Inflammatory macrophage treated with lipopolysaccharide for 1 hour (primary cell): ENCODE measurements around the gene TOM1L1.
"Not testable (repeated sequence)": the region's sequence is repeated elsewhere in the genome, so short reads cannot be mapped to it uniquely, and the experiment has no call there.

Experiments used
- DNase-seq, 2 donors: peaks; one replicate each; pipeline ENCODE4 v3.0.0-alpha.2; 2020 to 2022

The TOM1L1 gene, protein sequence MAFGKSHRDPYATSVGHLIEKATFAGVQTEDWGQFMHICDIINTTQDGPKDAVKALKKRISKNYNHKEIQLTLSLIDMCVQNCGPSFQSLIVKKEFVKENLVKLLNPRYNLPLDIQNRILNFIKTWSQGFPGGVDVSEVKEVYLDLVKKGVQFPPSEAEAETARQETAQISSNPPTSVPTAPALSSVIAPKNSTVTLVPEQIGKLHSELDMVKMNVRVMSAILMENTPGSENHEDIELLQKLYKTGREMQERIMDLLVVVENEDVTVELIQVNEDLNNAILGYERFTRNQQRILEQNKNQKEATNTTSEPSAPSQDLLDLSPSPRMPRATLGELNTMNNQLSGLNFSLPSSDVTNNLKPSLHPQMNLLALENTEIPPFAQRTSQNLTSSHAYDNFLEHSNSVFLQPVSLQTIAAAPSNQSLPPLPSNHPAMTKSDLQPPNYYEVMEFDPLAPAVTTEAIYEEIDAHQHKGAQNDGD

DNA sequence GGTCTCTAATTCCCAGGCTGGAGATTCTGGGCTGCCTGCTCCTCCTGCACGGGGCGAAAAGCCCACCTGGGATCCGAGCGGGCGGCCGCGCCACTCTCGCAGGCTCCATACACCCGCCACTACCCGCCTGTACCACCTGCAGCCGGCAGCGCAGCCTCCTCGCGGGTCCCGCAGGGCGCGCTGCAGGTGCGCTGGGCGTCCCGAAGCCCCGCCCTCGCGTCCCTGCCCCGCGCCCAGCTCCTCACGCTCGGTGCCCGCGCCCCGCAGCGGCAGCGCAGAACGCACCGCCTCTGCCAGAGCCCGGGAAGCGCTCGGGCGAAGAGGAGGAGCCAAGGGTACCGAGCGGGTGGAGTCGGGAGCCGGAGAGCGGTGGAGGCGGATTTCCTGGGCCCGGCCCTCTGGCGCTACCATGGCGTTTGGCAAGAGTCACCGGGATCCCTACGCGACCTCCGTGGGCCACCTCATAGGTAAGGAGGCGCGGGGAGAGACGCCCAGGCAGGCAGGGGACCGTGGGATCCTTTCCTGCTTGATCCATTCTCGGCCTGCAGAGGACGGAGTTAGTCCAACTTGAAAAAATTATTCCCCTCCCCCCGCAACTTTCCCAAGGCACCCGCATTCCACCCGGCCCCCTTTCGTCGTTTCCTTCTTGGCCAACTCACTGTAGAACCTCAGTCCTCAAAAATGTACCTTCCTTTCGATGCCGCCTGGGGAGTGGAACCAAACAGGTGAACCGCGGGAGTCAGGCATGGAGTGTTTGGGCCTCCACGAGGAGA is at the start of gene TOM1L1:
TSS of gene TOM1L1 (plus strand) at position 396 of the 773 bp plus-strand sequence. CDS start at position 410, 14 bp downstream.
- peak; percentile 6 to 15 for DNase-seq

DNA sequence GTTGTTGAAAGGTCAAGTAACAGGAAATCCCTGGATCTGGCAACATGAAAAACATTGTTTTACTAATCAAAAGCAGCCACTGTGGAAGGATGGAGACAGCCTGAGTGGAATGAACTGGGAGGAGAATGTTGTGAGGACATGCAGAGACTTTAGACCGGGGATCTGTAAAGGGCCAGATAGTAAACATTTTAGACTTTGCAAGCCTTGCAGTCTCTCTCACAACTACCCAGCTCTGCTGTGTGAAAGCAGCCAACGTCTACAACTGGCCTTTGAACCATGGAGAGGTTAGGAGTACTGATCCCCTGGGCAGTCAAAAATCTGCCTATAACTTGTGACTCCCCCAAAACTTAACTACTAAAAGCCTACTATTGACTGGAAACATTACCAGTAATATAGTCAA is 41.5 kb upstream of the TOM1L1 start:
- no peak for DNase-seq

DNA sequence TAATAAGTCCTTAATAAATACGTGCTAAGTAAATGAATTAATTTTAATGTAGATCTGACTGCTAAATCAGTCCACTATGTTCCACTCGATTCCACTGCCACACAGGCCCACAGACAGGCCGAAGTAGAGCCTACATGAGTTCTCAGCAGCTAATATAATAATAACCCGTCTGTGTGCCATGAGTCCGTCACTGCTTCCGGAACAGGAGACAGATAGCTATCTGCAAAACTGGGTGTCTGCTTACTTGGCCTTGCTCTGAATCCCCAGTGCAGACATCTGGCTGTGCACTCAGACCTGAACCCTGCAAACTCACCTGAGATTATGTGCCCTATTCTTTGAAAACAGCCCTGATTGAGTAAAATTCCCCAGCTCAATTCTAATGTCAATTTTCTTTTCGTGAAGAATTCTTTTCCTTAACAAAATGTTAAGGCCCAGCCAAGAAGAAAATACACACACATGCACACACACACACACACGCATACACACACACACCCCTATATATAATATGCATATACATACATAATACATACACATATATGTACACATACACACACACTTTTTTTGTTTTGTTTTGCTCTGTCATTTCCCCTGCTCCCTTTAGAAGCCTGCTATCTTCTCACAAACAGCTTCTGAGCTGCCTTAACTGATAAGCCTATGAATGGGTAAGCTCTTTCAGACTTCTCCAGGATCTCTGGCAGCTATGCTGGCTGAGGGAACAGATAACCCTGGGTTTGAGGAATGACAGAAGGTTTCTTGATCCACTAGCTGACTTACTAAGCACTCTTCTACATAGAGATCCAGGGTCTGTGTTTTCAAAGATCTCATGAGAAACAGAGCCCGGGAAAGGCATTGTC is 39.8 kb upstream of the TOM1L1 start:
- no peak for DNase-seq

DNA sequence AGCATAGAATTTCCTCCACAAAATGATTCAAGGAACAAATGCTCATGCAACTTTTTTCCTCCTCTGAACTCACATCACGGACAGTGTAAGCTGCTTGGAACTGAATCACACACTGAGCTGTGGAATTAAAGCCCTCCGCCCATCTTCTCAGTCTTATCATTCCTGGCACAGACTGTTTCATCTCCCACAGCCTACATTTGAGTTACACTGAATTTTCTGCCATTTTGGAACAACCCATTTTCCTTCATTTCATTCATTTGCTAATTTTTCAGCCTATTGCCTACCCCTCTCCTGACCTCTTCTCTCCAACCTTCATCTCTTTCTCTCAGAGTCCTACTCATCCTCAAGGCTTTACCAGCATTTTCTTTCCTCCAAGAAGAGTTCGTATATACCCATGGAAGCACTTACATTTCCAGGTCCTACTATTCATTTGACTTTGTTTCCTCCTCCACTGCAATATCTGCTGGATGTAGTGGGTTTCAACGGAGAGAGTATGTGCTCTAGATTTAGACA is 39.1 kb upstream of the TOM1L1 start:
- DNase-seq, result no peak

DNA sequence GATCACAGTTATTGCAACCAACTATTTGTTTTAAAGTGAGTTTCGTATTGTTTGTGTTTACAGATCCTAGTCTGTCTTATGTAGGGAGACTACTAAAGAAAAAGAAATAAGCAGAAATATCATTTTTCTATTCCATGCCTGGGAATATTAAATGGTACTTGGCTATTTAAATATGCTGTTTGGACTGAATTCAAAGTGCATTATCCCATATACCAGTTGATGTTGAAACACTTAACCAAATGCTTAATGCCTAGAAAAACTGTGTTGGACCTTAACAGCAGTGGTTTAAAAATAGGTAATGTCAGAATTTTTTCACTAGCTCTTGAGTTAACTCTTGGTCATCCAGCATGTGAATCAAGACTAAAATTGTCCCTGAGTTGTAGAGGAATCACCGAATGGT is 37.5 kb upstream of the TOM1L1 start:
- no peak for DNase-seq

DNA sequence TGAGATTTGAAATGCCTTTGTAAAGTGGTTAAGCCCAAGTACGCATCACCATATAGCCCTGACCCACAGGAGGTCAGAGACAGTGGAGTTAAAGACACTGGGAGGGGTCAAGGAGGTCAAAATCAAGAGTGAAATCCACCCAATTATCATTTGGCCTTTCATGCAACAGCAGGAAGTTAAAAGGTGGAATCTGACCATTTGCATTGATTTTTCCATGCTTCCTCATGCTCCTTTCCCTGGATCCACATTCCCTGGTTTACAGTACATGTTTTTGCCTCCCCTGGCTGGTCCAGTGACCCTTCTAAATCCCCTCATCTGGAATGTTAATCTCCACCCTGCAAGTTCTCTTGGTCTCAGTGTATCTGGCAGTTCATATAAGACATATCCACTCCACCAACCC is 36.6 kb upstream of the TOM1L1 start:
- no peak for DNase-seq

DNA sequence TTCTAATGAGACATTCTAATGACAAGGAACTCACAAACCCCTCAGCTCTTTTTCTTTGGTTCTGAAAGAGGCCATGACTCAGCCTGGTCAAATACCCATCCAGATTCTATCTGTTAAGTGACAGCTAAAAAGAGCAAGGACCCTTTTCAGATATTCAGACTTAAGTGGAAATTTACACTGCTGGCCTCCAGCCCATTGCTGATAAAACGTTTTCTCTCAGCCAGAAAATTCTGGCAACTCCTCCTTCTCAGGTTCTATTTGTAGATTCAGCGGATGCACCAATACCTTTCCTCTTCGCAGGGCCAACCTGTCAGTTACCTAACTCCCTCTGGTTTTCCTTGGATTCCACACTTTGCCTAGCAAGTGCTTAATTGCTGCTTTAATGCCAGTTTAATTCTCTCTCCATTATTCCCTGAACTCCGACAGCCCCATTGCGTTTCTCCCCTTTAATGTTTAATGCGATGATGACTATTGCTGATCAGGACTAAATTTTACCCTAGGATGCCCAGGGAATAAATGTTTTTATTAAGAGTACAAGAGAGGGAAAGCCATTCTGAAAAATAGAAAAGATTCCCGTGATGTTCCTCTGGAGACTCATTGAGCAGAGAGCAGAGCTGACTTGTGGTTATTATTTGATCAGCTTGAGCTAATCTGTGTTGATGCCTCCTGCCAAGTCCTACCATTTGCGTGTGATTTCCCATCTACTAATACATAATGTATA is 35.9 kb upstream of the TOM1L1 start:
- no peak for DNase-seq

DNA sequence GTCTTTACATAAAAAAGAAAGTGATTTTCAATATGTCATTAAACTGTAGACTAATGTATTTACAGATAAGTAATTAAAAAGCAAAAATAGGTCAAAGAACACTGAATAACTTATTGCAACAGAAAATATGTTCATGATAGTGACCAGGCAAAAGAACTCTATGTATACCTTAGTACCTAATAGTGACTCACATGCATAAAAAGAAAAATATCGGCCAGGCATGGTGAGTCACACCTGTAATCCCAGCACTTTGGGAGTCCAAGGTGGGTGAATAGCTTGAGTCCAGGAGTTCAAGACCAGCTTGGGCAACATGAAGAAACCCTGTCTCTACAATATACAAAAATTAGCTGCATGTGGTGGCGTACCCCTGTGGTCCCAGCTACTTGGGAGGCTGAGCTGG is 33.0 kb upstream of the TOM1L1 start:
- DNase-seq, result no peak

DNA sequence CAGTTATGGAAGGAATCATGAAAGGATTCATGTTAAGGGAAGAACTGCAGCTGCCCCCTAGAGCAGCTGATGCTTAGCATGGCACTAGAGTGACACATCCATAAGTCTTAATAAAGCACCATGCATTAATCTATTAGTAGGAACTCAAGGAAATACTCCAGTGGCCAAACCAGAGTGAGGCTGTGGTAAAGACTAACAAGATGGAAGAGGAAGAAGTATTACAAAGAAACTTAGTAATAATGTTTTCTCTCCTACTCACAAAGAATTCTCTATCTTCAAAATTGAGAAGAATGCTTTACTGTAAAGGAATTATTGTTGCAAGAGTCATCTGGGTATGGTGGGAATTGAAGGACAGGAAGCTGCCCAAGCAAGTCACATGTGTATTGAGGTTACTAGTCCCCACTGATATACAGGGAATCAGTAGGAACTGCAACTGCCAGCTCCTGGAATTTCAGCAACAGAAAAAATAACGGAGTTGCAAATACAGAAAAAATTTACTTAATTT is 29.9 kb upstream of the TOM1L1 start:
- DNase-seq, result no peak

DNA sequence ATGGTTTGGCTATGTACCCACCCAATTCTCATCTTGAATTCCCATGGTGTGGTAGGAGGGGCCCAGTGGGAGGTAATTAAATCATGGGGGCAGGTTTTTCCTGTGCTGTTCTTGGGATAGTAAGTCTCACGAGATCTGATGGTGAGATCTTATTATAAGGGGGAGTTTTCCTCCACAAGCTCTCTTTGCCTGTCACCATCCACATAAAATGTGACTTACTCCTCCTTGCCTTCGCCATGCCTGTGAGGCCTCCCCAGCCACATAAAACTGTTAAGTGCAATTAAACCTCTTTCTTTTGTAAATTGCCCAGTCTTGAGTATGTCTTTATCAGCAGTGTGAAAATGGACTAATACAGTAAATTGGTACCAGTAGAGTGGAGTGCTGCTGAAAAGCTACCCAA is 24.7 kb upstream of the TOM1L1 start:
- DNase-seq, result not testable (repeated sequence)

DNA sequence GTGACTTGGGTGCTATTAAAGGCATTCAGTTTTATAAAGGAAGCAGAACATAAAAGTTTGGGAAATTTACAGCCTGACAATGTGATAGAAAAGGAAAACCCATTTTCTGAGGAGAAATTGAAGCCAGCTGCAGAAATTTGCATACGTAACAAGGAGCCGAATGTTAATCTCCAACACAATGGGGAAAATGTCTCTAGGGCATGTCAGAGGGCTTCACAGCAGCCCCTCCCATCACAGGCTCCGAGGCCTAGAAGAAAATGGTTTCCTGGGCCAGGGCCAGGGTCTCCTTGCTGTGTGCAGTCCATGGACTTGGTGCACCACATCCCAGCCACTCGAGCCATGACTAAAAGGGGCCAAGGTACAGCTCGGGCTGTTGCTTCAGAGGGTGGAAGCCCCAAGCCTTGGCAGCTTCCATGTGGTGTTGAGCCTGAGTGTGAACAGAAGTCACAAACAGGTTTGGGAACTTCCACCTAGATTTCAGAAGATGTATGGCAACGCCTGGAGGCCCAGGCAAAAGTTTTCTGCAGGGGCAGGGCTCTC is 23.9 kb upstream of the TOM1L1 start:
- no peak for DNase-seq

DNA sequence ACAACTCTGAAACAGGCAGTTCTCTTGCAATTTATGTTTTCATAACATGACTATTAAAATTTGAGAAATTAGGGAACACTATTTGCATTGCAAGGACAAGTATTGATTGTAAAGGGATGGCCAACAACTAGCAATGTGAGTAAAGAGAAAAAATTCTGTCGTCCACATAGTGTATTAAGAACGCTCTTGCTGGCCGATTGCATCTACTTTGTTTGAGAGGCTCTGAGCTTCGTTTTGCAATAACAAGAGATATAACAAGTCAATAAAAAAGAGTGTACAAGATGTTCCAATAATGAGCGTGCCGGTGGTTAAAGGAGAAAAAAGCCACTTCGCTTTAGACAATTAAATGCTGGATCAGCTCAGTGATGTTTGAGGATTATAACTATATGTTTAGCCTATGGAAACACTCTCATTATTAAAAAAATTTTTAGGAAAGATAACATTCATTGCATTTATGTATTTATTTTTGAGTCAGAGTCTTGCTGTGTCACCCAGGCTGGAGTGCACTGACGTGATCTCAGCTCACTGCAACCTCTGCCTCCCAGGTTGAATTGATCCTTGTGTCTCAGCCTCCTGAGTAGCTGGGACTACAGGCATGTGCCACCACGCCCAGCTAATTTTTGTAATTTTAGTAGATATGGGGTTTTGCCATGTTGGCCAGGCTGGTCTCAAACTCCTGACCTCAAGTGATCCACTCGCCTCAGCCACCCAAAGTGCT is 19.2 kb upstream of the TOM1L1 start:
- DNase-seq, result no peak

DNA sequence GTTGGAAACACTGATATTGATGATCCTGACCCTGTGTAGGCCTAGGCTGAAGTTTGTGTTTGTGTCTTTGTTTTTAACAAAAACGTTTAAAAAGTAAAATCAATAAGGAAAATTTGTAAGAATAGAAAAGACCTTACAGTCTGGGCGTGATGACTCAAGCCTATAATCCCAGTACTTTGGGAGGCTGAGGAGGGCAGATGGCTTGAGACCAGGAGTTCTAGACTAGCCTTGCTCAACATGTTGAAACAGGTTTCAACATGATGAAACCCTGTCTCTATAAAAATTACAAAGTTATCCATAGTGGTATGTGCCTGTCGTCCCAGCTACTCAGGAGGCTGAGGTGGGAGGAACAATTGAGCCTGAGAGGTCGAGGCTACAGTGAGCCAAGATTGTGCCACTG is 18.3 kb upstream of the TOM1L1 start:
- no peak for DNase-seq

DNA sequence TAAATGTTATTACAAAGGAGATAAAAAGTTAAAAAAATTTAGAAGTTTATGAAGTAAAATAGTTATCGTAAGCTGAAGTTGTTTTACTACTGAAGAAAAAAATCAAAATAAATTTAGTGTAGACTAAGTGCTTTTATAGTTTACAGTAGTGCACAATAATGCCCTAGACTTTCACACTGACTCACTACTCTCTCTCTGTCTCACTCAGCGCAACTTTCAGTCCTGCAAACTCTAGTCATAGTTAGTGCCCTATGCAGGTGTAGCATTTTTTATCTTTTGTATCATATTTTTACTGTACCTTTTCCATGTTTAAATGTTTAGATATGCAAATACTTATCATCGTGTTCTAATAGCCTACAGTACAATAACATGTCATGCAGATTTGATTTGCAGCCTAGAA is 17.7 kb upstream of the TOM1L1 start:
- no peak for DNase-seq

DNA sequence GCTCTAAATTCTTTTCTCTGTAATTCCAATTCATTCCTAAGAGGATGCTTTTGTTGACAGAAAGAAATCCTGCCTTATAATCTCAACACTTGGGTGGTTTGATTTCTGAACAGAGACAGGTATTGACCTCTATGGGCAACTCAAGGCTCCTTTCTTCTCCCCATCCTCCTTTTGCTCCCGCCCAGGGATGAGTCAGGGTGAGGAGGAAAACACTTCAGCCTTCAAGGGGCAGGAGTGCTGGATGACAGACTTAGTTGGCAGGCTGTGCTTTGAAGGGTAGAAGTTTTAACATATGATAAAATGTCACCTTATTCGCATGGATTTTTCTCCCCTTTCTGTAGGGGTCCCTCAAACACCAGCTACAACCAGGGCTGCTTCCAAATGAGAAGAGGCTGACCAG is 16.7 kb upstream of the TOM1L1 start:
- DNase-seq, result no peak

DNA sequence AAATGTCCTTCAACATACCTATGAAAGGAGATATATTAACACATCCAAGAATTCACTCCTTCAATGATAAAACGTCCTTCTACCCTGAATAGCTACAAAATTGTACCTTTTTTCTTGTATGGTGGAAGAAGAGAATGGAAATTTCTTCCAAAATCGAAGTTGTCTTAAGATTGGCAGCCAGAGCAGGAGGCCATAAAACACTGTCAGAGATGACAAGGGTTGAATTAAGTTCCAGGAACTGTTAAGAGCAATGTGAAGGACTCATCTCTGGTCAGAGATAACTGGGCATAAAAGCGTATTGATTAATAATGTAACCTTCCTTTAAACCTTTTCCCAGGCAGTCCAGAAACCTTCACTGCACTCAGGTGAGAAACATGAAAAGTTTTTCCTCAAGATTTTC is 12.9 kb upstream of the TOM1L1 start:
- no peak for DNase-seq

DNA sequence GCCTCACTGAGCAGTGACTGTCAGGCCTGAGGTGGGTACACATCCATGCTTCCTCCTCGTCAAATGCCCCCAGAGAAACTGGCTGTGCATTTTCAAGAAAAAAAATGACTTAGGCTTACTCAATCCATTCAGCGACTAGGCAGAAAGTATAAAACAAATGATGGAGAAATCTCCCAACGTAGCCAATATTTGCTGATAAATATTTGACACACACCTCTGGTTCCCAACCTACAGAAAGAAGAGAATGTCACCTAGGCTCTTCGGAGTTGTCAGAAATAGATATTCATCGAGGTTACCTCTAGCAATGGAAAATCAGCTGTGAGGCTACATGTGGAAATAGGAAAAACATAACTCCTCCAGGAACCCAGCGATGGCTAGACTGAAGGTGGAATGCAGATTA is 12.4 kb upstream of the TOM1L1 start:
- no peak for DNase-seq

DNA sequence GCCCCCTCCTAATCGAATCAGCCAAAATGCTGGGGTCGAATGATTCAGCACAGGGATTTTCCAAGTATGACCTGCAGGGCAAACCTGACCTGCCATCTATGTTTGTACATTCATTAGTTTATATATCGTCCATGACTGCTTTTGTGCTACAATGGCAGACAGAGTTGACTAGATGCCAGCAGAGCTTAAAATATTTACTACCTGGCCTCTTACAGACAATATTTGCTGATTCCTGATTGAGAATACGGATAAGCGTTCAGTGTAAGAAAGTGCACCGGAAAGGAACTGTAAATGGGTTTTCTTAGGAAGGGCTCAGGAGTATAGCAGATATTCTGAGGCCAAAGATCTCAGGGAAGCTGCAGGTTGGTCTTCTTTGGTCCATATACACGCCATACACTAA is 11.7 kb upstream of the TOM1L1 start:
- no peak for DNase-seq

DNA sequence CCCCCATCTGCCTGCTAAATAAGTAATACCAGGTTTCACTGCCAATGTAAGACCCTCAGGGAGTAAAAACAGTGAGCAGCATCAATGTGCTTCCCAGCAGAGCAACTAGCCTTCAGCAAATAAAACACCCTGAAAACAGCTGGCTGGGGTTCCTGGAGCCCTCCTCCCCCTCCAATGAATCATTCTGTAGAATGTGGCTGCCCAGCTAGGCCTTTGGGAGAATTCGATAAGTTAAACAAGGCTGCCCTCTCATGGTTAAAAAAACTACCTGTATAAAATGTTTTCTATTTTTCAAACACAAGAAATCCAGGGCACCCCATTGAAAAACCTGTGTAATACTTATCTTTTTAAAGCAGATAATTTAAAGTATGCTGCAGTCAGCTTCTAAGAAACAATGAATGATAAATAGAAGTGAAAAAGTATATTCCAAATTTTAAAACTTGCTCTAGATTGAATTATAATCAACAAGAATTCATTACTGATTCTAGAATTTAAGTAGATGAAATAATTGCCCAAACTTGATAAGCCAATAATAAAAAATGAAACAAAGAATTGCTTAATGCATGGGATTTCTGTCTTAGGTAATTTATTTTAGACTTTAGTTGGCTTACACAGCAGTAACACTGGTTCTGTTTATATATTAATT is 9.4 kb upstream of the TOM1L1 start:
- DNase-seq, result peak; percentile 3 to 28

DNA sequence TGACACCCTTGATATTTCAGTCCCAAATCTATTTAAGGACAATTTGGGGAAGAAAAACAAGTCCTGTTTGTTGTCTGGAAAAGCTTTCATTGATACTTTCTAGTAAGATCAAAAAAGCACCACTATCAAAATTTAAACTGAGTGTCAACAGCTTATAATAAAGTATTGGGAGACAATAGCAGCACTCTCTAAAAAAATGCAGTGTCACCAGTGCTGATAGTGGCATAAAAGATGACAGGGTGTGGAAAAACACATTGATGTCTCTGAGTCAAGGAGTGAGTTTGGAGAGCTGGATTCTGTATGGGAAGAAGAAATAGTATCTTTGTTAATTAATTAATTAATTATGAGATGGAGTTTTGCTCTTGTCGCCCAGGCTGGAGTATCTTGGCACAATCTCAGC is 8.3 kb upstream of the TOM1L1 start:
- no peak for DNase-seq

DNA sequence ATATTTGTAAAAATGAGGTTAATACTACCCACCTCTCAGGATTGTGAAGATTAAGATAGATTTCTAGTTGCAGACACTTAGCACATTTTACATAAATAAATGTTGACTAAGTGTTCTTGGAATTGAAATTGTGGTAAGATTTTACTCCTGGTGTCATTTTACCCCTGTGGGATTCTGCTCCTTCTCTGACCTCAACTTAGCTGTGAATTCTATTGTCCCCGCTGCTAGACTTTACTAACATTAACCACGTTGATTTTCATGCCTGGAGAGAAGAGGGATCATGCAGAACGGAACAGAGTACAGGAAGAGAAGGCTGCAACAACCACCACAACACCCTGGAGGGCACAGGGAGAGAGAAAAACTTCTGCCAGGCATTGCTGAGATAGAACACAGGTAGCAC is 2.1 kb upstream of the TOM1L1 start:
- DNase-seq, result no peak
